Hepatocyte (in vitro differentiated cells): ENCODE data around the gene RBM33.

Experiments
- EZH2 ChIP-seq: fragments of 200-600 bp; sonication (generic); IDR thresholded peaks from 2 replicates; pipeline ENCODE4 v1.6.1; 2016; ENCODE audit warnings: antibody characterized with exemption, mild to moderate bottlenecking, borderline replicate concordance
- EZH2phosphoT487 ChIP-seq: fragments of 200-600 bp; sonication (generic); IDR thresholded peaks from one replicate; pipeline ENCODE4 v1.6.1; 2018; ENCODE audit warnings: antibody characterized with exemption, mild to moderate bottlenecking, low read depth, moderate library complexity; ENCODE audit not compliant: unreplicated experiment, severe bottlenecking
- TF ChIP-seq, protein P1 (sequence below): fragments of 200-600 bp; sonication (generic); IDR thresholded peaks from 2 replicates; pipeline ENCODE4 v1.5.1; 2016; ENCODE audit warnings: antibody characterized with exemption, mild to moderate bottlenecking; ENCODE audit not compliant: poor library complexity

DNA sequence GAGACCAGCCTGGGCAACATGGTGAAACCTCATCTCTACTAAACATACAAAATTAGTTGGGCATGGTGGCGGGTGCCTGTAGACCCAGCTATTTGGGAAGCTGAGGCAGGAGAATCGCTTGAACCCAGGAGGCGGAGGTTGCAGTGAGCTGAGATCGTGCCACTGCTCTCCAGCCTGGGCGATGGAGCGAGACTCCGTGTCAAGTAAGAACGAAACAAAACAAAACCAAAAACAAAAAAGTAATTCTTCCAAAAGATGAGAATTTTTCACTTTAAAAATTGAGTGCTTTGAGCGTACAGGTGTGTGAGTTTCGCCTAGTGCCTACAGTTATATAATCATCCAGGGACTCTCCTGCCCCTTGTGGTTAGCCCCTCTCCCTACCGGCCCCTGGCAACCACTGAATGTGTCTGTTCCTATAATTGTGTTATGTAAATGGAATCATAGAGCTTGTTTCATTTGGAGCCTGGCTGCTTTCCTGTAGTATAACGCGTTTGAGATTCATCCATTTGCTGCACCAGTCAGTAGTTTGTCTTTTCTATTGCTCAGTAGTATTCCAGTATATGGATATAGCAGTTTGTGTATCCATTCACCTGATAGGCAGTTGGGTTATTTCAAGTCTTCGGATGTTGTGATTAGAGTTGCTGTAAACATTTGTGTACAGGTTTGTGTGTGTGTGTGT lies 80.0 kb downstream of the RBM33 start:
- TF ChIP-seq, protein P1, sequence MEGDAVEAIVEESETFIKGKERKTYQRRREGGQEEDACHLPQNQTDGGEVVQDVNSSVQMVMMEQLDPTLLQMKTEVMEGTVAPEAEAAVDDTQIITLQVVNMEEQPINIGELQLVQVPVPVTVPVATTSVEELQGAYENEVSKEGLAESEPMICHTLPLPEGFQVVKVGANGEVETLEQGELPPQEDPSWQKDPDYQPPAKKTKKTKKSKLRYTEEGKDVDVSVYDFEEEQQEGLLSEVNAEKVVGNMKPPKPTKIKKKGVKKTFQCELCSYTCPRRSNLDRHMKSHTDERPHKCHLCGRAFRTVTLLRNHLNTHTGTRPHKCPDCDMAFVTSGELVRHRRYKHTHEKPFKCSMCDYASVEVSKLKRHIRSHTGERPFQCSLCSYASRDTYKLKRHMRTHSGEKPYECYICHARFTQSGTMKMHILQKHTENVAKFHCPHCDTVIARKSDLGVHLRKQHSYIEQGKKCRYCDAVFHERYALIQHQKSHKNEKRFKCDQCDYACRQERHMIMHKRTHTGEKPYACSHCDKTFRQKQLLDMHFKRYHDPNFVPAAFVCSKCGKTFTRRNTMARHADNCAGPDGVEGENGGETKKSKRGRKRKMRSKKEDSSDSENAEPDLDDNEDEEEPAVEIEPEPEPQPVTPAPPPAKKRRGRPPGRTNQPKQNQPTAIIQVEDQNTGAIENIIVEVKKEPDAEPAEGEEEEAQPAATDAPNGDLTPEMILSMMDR = no peak
- TF ChIP-seq EZH2 (no peak), EZH2phosphoT487 (no peak)
